ENCODE measurements around the gene DBX1. TPM values are rescaled to one million over a fixed set of nuclear protein-coding genes. Genes with fewer than 3 reads are reported as not detected.

The DBX1 gene
- polyA plus RNA-seq, 1 donor (not counting 4 experiments of a cell fraction or from before 2014, with no cell fraction given), result not detected

DNA sequence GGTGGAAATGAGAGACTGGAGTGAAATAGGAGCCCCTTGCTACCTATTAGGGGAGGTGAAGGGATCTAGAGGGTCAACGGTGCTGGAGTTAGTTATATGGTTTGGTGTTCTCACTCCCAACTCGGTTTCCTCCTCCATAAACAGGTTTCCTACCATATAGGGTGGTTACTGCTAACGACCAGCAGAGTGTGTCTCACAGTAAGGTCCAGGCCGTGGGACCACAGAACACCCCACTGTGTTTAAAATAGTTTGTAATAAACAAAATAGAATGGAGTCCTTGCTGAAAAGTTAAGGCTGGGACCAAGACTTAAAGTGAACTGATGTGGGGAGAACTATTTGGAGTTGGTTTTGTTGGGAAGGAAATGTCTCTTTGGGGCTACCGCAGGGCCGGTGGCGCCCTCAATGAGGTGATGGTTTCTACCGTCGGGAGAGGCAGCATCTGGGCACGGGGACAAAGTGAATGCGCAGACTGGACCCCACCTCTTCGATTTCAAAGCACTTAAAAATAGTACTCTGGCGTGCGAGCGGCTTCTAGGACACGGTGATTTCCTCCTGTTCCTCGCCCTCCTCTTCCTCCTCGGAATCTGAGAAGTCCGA, 4.5 kb downstream of the DBX1 start:
- Histone ChIP-seq H3K4me3 (ENCODE audit: control insufficient read depth in 2 of 3, extremely low read depth in 1 of 3, insufficient read depth in 2 of 3, low read depth in 1 of 3, low read length in 3 of 3) (no peak overlapping the region), H3K4me2 (ENCODE audit: control insufficient read depth, extremely low read depth, insufficient read depth, low read depth, low read length) (no peak overlapping the region), H4K20me1 (ENCODE audit: control insufficient read depth, extremely low read depth, insufficient read depth, low read length) (no peaks in the 10 kb centered on the region), H3K9ac (ENCODE audit: control insufficient read depth, extremely low read depth, insufficient read depth, low read length) (no peak overlapping the region), H3K79me2 (ENCODE audit: control insufficient read depth, insufficient read depth, low read length) (no peaks in the 10 kb centered on the region), H3K36me3 (ENCODE audit: control insufficient read depth in 2 of 2, extremely low read depth in 1 of 2, insufficient read depth in 2 of 2, low read length in 2 of 2) (no peaks in the 10 kb centered on the region), H2AFZ (ENCODE audit: control insufficient read depth, low read length) (no peak overlapping the region), H3K27ac (ENCODE audit: control insufficient read depth, insufficient read depth, low read length) (no peak overlapping the region), H3K27me3 (ENCODE audit: control insufficient read depth, extremely low read depth, insufficient read depth, low read length) (peaks cover 63% of the 10 kb centered on the region), H3K9me3 (ENCODE audit: control insufficient read depth, low read depth, low read length) (no peaks in the 10 kb centered on the region), H3K9me1 (ENCODE audit: control insufficient read depth, extremely low read depth, insufficient read depth, low read length) (no peaks in the 10 kb centered on the region), H3K4me1 (ENCODE audit: control insufficient read depth, extremely low read depth, insufficient read depth, low read length) (no peaks in the 10 kb centered on the region)
- dilution Hi-C loops (cut with MboI; ENCODE audit: extremely low pct_ligation_motif_present, low sequenced_read_pairs), result no loop called here
- FAIRE-seq (no peak), DNase-seq (ENCODE audit: low read depth, low spot score) (no peak)
- TF ChIP-seq, protein P1, sequence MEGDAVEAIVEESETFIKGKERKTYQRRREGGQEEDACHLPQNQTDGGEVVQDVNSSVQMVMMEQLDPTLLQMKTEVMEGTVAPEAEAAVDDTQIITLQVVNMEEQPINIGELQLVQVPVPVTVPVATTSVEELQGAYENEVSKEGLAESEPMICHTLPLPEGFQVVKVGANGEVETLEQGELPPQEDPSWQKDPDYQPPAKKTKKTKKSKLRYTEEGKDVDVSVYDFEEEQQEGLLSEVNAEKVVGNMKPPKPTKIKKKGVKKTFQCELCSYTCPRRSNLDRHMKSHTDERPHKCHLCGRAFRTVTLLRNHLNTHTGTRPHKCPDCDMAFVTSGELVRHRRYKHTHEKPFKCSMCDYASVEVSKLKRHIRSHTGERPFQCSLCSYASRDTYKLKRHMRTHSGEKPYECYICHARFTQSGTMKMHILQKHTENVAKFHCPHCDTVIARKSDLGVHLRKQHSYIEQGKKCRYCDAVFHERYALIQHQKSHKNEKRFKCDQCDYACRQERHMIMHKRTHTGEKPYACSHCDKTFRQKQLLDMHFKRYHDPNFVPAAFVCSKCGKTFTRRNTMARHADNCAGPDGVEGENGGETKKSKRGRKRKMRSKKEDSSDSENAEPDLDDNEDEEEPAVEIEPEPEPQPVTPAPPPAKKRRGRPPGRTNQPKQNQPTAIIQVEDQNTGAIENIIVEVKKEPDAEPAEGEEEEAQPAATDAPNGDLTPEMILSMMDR (optimal IDR thresholded peaks at IDR 0.05 in 1 of 3, IDR thresholded peaks at IDR 0.05 in 1 of 3, conservative IDR thresholded peaks at IDR 0.05 in 1 of 3; ENCODE audit: extremely low read depth in 1 of 3, insufficient read depth in 2 of 3, low read length in 3 of 3), result no peak
- TF ChIP-seq EZH2 (IDR thresholded peaks at IDR 0.05; ENCODE audit: low read length), result no peak

DNA sequence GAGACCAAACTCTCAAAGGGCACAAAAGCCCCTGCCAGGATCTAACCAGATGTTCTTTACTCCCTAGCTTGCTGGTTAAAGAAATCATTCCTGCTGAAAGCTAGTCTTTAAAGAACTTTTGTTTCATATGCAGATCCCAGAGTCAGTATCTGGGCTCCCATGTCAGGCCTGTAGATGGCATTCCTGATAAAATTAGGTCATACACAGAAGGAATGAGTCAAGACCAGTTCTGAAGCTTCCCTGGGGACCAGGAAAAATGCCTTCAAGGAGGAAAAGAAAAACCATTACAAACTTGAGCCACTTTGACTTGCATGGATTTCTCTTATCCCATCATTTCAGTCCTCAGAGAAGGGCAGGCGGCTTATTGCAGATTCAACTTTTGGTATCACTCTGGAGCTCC, 5.9 kb downstream of the DBX1 start:
- Histone ChIP-seq H4K20me1 (ENCODE audit: control insufficient read depth, extremely low read depth, insufficient read depth, low read length) (no peaks in the 10 kb centered on the region), H3K27me3 (ENCODE audit: control insufficient read depth, extremely low read depth, insufficient read depth, low read length) (peaks cover 53% of the 10 kb centered on the region), H3K9me3 (ENCODE audit: control insufficient read depth, low read depth, low read length) (no peaks in the 10 kb centered on the region), H3K27ac (ENCODE audit: control insufficient read depth, insufficient read depth, low read length) (no peak overlapping the region), H3K79me2 (ENCODE audit: control insufficient read depth, insufficient read depth, low read length) (no peaks in the 10 kb centered on the region), H3K4me3 (ENCODE audit: control insufficient read depth in 2 of 3, extremely low read depth in 1 of 3, insufficient read depth in 2 of 3, low read depth in 1 of 3, low read length in 3 of 3) (no peak overlapping the region), H3K9ac (ENCODE audit: control insufficient read depth, extremely low read depth, insufficient read depth, low read length) (no peak overlapping the region), H2AFZ (ENCODE audit: control insufficient read depth, low read length) (no peak overlapping the region), H3K36me3 (ENCODE audit: control insufficient read depth in 2 of 2, extremely low read depth in 1 of 2, insufficient read depth in 2 of 2, low read length in 2 of 2) (no peaks in the 10 kb centered on the region), H3K4me2 (ENCODE audit: control insufficient read depth, extremely low read depth, insufficient read depth, low read depth, low read length) (no peak overlapping the region), H3K4me1 (ENCODE audit: control insufficient read depth, extremely low read depth, insufficient read depth, low read length) (no peaks in the 10 kb centered on the region), H3K9me1 (ENCODE audit: control insufficient read depth, extremely low read depth, insufficient read depth, low read length) (no peaks in the 10 kb centered on the region)
- dilution Hi-C loops (cut with MboI; ENCODE audit: extremely low pct_ligation_motif_present, low sequenced_read_pairs), result no loop called here
- FAIRE-seq (no peak), DNase-seq (ENCODE audit: low read depth, low spot score) (no peak)
- TF ChIP-seq EZH2 (IDR thresholded peaks at IDR 0.05; ENCODE audit: low read length), result no peak
- TF ChIP-seq, protein P1 (optimal IDR thresholded peaks at IDR 0.05 in 1 of 3, IDR thresholded peaks at IDR 0.05 in 1 of 3, conservative IDR thresholded peaks at IDR 0.05 in 1 of 3; ENCODE audit: extremely low read depth in 1 of 3, insufficient read depth in 2 of 3, low read length in 3 of 3), result no peak
